ENCODE results near the gene RNF31.

GRCh38 chr14:24177891-24178290 lies 30.6 kb downstream of the RNF31 start:
- TF ChIP-seq EP300 (IDR thresholded peaks at IDR 0.05) (no peak), CTCF (IDR thresholded peaks at IDR 0.05) (no peak), POLR2A (IDR thresholded peaks at IDR 0.05) (no peak)
